Measurements from ENCODE around the gene CXCR4.
A peak's percentile ranks its signal among the peaks of the same experiment; 100 is the strongest.
"Not testable (repeated sequence)": the region's sequence is repeated elsewhere in the genome, so short reads cannot be mapped to it uniquely, and the experiment has no call there.

Gene CXCR4

GRCh38 chr2:136113209-136113971 lies 4.6 kb downstream of the CXCR4 start:
- no peak for DNase-seq

GRCh38 chr2:136112317-136113208 lies 5.4 kb downstream of the CXCR4 start:
- no peak for DNase-seq

GRCh38 chr2:136111711-136112110 lies 6.2 kb downstream of the CXCR4 start:
- DNase-seq = no peak

- no peak for DNase-seq
These were observed 7.4 kb downstream of the CXCR4 start for GRCh38 chr2:136110526-136110925.

- peak in 1 of 2 experiments; percentile 67 for DNase-seq
These were observed 9.5 kb downstream of the CXCR4 start for GRCh38 chr2:136108463-136108862.

- peak in 1 of 2 experiments; percentile 17 for DNase-seq
These were observed 10.6 kb downstream of the CXCR4 start for GRCh38 chr2:136107051-136108033.

- no peak for DNase-seq
These were observed 11.4 kb downstream of the CXCR4 start for GRCh38 chr2:136106505-136106904.

GRCh38 chr2:136104977-136105376 lies 13.0 kb downstream of the CXCR4 start:
- no peak for DNase-seq

GRCh38 chr2:136101042-136101441 lies 16.9 kb downstream of the CXCR4 start:
- no peak for DNase-seq

GRCh38 chr2:136098441-136098840 lies 19.5 kb downstream of the CXCR4 start:
- DNase-seq = no peak

- no peak for DNase-seq
These were observed 24.4 kb downstream of the CXCR4 start for GRCh38 chr2:136093583-136093982.

GRCh38 chr2:136091899-136092298 lies 26.1 kb downstream of the CXCR4 start:
- no peak for DNase-seq

GRCh38 chr2:136087901-136088460 lies 30.0 kb downstream of the CXCR4 start:
- DNase-seq = not testable (repeated sequence)

- no peak for DNase-seq
These were observed 31.5 kb downstream of the CXCR4 start for GRCh38 chr2:136086253-136087016.

GRCh38 chr2:136085453-136086209 lies 32.3 kb downstream of the CXCR4 start:
- no peak for DNase-seq

GRCh38 chr2:136081582-136082210 lies 36.3 kb downstream of the CXCR4 start:
- no peak for DNase-seq

GRCh38 chr2:136080114-136080513 lies 37.8 kb downstream of the CXCR4 start:
- no peak for DNase-seq

GRCh38 chr2:136077107-136077506 lies 40.8 kb downstream of the CXCR4 start:
- no peak for DNase-seq

GRCh38 chr2:136075476-136075875 lies 42.5 kb downstream of the CXCR4 start:
- no peak for DNase-seq

- DNase-seq = no peak
These were observed 45.3 kb downstream of the CXCR4 start for GRCh38 chr2:136072621-136073020.

All from NCI-H446 (cell line).